GM19043 (cell line): ENCODE data around the gene CAMK1G.

ENCODE experiments used
- ATAC-seq: cut with Tn5 transposase; IDR thresholded peaks from one replicate; pipeline ENCODE4 v1.9.1; 2021; ENCODE audit warnings: low read depth; ENCODE audit not compliant: unreplicated experiment

CAMK1G gene

DNA sequence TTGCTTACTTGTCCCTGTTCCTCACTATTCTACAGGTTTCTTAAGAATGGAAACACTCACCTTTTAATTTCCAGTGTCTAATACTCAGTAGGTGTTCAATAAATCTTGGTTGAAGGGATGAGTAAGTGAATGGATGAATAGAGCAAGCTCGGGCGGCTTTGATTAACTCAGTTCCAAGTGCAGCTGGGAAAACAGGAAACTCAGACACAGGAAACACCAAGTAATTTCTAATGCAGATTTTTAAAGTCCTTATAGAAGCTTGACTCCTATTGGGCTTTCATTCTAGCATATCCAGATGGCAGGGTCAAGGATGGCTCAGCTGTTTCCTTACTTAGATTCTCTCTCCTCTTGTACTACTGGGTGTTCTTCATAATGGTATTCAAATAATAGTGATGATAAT, 14.0 kb downstream of the CAMK1G start:
- no peak for ATAC-seq

DNA sequence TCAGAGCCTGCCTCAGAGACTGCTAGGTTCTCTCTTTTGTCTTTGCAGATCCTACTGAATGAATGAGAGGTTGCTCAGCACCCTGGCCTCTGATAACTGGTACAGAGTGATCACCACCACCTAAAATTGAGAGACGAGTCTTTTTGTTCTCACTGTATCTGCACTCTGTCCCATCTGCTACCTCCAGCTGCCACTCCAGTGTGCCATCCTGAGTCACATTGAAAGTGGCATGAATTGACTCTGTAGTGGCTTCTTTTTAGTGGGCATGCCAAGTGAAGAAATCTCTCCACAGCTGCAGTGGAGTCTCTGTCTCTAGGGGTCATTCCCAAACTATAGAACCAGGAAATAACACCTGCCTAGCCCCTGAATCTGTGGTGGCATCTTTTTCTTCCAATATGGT, 14.7 kb downstream of the CAMK1G start:
- ATAC-seq = no peak

DNA sequence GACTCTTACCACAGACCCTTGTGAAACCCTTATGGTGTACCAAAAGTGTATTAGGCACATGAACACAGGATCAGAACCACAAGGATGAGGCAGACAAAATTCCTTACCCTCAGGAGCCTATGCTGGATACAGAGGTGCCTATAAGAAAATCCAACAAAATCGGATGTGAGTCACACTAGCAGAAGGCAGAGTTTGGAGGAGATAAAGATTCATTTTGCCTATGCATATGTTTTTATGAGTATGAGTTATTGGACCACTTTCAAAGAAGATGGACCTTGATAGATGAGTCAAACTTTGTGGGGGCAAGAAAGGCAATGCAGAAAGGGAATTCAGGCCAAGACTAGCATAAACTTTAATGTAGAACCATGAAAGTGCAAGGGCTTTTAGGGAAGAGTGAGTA, 17.0 kb downstream of the CAMK1G start:
- no peak for ATAC-seq

DNA sequence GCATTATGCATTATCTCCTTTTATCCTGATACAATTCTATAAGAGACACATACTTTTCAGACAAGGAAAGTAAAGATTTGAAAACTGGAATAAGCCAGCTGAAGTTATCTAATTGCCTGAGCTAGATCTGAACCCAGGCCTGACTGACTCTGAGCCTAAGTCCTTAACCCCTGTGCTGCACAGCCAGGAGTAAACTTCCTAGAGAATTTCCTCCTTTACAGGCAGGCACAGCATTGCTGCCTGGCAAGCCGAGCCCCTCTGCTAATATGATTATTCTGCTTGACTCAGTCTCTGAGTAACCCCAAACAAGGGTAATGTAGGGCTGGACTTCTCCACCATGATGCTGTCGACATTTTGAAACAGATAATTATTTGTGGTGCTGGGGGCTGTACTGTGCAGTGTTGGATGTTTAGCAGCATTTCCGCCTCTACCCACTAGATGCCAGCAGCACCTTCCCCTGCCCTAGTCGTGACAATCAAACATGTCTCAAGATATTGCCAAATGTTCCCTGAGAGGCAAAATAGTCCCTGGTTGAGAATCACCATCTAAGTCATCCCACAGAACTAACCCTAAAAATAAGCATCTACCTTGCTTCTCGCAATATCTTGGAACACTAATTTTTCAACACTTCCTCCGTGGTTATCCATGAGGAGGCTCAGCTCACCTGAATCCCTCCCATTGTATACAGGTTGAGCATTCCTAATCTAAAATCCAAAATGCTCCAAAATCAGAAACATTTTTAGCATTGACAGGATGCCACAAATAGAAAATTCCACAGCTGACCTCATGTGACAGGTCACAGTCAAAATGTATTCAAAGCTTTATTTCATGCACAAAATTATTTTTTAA, 18.5 kb downstream of the CAMK1G start:
- ATAC-seq = peak; percentile 72

DNA sequence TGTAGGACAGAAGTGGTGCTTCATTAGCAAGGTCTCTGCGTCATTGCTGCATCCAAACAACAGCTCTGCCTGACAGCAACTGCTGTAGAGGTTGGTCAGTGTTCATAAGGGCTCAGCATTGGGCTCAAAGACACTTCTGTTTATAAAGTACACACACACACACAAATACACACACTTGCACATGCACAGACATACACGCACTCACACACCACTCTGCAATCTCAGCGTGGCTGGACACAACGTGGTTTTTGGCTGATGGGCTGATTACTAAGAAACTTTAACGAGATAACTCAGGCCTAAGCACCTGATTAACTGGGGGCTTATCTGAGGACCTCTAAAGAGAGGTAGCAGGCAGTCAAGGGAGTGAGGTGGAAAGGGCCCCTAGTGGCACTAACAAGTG, 20.4 kb downstream of the CAMK1G start:
- no peak for ATAC-seq

DNA sequence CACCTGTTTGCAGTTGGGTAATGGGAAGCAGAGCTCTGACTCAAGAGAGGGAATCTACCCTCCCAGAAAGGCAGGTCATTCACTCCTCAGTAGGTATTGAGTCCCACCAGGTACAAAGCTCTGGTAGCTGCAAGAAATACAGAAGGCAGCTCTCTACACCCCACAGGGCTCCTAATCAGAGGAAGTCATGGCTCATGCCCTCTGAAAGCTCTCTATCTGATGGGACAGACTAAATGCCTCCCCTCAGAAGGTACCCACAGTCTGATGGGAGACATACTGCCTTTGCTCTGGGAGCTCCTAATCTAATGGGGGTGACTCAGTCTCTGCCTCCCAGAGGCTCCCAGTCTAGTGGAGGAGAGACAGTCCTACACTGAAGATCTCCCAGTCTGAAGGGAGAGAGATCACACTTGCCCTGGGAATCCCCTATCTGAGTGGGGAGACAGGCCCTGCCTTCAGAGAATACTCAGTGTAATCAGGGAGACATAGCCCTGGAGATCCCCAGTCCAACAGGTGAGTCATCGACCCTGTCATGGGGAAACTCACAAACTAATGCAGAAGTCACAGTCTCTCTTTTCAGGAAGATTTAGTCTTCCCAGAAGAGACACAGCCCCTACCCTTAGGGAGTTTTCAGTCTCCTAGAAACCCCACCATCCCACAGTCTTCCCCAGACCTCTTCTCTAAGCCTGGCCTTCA, 23.7 kb downstream of the CAMK1G start:
- ATAC-seq = peak; percentile 73

DNA sequence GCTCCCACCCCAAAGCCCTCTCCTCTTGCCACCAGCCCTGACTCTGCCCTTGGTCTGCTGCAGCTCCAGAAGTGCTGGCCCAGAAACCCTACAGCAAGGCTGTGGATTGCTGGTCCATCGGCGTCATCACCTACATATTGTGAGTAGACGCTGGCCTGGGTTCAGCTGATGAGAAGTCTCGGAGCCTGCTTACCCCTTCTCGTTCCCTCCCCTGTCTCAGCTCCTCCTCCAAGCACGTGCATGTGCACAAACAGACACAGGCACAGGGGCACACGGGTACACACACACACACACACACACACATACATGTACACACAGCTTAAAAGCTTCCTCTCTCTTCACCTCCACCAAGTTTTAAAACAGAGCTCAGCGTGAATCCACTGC, 24.3 kb downstream of the CAMK1G start:
- no peak for ATAC-seq

DNA sequence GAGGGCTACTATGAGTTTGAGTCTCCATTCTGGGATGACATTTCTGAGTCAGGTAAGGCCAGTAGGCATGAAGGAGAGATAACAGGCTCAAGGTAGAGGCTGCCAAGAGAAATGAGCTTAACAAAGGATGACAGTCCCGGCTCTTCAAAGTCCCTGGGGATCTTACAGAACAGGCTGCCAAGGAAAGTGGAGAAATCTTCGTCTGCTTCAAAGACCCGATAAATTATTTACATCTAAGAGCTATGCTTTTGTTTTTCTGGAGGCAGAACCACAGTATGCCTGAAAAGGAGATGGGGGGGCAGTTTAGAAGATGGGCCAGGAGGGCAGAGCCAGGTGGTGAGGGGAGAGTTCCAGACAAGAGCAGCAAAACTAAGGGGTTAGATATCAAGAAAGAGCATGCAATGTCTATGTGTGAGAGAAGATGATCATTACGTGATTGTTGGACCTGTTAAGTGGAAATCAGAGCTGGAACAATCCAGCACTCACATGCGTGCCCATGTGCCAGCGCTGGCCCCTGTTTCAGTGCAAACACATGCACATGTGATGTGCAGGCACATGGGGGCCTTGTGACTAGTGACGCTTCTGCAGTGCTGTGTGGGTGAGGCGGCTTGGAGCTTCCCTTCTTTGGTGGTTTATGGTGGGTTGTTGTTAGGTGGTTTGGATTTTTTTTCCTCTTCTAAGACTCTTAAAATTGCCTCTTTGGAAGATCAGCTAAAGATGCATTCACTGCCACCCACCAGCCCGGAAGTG, 25.7 kb downstream of the CAMK1G start:
- no peak for ATAC-seq

DNA sequence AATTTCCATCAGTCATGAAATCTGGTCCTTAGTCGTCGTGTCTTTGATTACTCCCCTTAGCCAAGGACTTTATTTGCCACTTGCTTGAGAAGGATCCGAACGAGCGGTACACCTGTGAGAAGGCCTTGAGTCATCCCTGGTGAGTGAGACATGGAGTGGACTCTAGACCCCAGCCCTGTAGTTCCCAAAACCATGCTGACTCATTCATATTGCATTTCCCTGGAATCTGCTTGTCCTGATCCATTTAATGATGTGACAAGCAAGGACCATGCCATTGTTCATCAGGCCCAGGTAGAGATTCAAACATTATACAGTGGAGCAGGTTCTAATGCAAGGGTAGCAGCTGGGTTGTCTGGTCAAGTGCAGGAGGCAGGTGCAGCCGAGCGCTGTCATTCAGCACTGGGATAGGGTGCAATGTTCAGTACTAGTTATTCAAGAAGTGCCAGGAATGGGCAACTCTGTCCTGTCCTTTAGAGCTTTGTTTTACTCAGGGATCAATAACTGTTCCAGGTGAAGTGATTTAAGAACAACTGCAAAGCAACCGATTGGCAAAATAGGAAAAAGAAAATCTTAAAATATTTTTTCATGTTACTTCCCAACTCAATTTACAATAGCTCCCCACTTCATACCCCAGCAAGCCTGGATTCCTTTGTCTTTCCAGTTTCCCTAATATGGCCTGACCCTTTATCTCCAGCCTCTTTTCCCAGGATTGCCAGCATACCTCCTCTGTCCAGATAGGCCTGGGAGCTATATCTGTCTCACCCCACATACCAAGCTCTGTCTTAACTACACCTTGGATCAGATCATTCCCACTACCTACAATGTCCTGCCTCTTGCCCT, 26.5 kb downstream of the CAMK1G start:
- ATAC-seq = no peak

DNA sequence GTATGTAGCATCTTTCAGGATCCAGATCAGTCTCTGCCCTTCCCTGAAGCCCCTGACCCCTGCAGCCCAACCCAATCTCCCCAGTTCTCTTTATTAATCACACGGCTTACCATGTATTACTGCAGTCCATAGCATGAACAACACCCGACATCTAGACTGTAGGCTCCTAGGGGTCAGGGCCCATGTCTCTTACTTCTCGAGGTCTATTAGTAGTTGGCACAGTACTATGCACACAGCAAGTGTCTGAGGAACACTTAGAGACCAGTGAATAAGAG, 27.1 kb downstream of the CAMK1G start:
- no peak for ATAC-seq

DNA sequence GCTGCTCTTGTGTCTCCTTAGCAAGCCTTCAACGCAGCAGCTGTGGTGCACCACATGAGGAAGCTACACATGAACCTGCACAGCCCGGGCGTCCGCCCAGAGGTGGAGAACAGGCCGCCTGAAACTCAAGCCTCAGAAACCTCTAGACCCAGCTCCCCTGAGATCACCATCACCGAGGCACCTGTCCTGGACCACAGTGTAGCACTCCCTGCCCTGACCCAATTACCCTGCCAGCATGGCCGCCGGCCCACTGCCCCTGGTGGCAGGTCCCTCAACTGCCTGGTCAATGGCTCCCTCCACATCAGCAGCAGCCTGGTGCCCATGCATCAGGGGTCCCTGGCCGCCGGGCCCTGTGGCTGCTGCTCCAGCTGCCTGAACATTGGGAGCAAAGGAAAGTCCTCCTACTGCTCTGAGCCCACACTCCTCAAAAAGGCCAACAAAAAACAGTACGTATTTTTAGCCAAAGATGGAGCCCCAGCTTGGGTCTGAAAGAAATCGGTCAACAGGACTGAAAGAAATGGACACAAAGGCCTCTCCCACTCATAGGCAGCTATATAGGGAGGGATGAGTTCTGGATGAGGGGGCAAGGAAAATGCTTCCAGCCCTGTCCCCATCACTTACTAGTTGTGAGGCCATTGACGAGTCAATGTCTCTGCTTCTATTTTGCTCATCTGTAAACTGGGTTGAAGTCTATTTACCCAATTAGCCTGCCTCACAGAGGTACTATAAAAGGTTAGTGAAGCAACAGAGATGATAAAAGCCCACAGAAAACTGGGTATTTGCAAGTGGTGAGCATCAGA, 28.5 kb downstream of the CAMK1G start:
- no peak for ATAC-seq

DNA sequence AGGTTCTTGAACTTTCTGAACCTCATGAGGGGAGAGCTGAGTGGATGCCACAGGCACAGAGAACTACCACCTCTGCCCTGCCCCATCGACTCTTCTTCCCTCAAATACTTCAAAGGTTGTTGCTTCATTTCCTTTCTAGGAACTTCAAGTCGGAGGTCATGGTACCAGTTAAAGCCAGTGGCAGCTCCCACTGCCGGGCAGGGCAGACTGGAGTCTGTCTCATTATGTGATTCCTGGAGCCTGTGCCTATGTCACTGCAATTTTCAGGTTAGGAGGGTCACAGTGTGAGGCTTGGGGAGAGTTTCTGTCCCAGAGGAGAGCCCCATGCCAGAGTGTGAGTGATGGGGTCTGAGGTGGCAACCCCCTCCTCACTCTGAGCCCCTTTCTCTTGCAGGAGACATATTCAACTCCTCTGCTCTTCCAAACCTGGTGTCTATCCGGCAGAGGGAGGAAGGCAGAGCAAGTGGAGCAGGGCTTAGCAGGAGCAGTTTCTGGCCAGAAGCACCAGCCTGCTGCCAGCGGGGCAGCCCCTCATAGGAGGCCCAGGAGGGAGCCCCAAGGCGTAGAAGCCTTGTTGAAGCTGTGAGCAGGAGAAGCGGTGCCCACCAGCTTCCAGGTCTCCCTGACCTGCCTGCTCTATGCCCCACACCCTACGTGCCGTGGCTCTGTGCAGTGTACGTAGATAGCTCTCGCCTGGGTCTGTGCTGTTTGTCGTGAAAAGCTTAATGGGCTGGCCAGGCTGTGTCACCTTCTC, 29.3 kb downstream of the CAMK1G start:
- ATAC-seq = no peak

DNA sequence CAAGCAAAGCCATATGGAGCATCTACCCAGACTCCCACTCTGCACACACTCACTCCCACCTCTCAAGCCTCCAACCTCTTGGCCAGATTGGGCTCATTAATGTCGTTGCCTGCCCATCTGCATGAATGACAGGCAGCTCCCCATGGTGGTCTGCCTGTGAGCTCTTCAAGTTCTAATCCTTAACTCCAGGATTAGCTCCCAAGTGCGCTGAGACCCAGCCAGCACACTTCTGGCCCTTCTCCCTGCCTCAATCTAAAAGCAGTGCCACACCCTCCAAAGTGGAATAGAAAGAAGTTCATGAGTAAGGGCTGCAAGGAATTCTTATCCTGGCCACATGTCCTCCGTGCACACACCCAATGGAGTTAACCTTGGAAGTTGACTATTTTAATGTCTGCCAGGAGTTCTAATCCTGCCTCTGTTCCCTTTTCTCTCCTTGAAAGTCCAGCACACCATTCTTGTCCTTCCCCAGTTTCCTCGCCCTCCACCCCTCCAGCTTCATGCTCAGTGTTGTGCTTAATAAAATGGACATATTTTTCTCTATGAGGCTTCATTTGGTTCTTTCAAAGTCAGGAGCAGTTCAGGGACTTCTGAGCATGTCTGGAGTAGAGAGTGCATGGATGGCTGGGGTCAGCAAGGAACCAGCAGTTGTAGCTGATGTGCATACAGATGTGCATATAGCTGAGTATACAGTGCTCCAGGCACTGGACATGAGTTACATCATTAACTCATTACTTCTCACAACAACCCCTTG, 30.1 kb downstream of the CAMK1G start:
- ATAC-seq = no peak

DNA sequence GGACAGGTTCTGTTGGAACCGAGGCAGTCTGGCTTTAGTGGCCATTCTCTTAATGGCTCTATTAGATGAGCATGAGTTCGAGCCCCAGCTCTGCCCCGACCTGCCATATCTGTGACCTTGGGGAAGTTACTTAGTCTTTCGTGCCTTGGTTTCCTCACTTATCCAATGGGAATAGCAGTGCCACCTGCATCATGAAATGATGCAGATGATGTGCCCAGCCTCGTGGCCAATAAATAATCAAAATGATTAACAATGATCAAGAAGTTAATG, 30.6 kb downstream of the CAMK1G start:
- ATAC-seq = no peak

DNA sequence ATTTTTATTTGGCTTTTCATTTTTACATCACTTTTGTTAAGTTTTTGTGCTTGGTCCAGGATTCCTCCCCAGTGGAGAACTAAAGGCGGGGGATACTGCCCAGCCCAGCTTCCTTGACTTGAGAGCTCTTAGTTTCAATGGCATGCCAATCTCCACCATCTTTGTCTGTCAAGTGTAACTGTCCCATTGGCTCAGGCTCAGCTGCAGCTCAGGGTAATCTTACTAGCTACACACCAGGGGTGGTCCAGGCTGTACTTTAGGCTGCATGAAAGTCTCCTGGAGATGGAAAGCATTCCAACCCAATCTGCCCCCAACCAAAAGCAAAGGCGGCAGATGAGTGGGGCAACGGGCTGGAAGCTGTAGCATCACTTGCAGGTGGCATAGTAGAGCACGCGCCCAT, 31.4 kb downstream of the CAMK1G start:
- ATAC-seq = no peak

DNA sequence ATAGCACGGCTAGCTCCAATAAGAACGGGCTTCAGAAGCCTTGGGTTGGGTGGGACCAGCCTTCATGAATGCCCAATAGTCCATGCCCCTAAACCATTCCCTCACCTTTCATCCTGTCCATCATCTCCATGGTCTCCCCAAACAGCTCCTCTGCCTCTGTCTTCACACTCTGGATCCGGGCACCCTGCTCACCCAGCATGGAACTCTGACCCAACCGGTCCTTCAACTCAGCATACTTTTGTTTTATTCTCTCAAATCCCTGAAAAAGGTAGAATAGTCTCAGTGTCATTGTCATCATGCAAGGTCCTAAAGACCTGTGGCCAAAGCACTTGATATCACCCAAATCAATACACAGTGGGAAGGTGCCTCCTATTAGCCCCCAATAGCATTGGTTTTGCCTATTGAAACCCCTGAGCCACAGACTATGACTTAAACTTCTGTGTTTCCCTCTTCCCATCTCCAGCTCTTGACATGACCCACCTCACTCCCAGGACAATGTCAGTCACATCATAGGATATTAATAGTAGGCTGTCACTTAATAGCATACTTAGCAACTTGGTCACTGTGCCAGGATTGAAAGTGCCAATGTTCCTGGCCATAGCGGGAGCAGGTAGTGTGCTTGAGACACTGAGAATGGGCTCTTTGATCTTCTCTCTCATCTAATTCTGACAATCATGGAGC, 33.0 kb downstream of the CAMK1G start:
- ATAC-seq = no peak

DNA sequence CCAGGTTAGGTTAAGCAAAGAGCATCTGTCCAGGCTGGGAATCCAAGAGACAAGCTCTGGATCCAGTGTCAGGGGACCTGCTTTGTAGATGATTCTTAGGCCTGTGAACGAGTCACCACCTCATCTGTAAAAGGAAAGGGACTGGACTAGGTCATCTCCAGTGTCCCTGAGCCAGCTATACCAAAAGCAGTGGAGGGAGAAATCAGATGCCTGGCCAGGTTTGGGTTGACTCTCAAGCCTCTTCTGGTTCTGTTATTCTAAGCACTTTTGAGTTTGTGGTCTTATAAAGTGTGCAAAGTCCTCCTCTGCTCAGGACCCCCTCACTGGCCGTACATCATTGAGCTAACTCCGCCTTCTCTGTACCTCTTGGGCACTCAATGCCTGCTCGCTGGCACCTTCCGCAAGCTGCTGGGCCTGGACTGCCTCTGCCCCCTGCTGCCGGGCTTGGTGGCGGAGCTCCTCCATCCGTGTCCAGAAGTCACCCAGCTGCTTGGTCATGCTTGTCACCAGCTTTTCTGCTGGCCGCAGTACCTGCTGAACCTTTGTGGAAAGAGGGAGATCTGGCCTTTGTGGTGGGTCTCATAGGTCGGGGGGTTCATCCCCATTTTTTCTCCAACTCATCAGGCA, 33.6 kb downstream of the CAMK1G start:
- no peak for ATAC-seq

DNA sequence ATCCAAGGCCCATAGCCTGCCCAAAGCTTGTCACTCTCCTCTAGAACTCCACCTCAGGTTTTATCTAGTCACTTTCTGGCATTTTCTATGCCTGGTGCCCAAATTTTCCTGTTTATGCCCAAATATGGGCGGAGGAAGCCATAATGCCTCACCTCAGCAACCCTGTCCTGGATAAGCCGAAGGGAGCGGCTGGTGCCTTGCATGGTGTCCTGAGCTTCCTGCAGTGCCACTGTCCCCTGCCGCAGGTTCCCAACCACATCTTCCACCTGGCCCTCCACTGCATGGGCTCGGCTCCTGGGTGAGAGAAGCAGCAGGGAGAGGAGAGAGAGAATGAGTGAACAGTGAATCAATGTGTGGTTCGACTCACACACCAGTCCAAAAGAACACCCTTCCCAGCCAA, 34.2 kb downstream of the CAMK1G start:
- ATAC-seq = no peak
